Prostate gland (tissue), 2 donors: ENCODE measurements around the gene FURIN. TPM values are rescaled to one million over a fixed set of nuclear protein-coding genes. Genes with fewer than 3 reads are reported as not detected.
A peak's percentile ranks its signal among the peaks of the same experiment; 100 is the strongest.

Source experiments
- DNase-seq: peaks from one replicate; pipeline ENCODE4 v3.0.0-alpha.2; 2019; ENCODE audit warnings: low spot score
- H3K27ac ChIP-seq, 2 donors: fragments of 200-600 bp; sonication (generic); 2 replicates each; pipeline ENCODE4 v1.5.1; 2017 to 2019
- H3K27me3 ChIP-seq: fragments of 200-600 bp; sonication (generic); replicated peaks from 2 replicates; pipeline ENCODE4 v1.5.1; 2019; ENCODE audit not compliant: insufficient read depth
- H3K36me3 ChIP-seq, 2 donors: fragments of 200-600 bp; sonication (generic); 1 replicate in 1 of 2; 2 replicates in 1 of 2; pipeline versions ENCODE4 v1.5.1 to v1.8.1; 2017 to 2019
- H3K4me1 ChIP-seq: fragments of 200-600 bp; sonication (generic); replicated peaks from 2 replicates; pipeline ENCODE4 v1.5.1; 2019
- H3K4me3 ChIP-seq, 2 donors: fragments of 200-600 bp; sonication (generic); 2 replicates each; pipeline ENCODE4 v1.5.1; 2017 to 2019
- H3K9me3 ChIP-seq: fragments of 200-600 bp; sonication (generic); 2 replicates; pipeline ENCODE4 v1.5.1; 2017
- POLR2A ChIP-seq: fragments of 450-650 bp; IDR thresholded peaks from one replicate; pipeline ENCODE4 v1.6.1; 2016; ENCODE audit warnings: antibody characterized with exemption, mild to moderate bottlenecking
- POLR2AphosphoS5 ChIP-seq: sonication (generic); formaldehyde crosslinking; IDR thresholded peaks from one replicate; pipeline ENCODE4 v1.6.1; 2017; ENCODE audit warnings: antibody characterized with exemption
- WGBS: methylation state at CpG from one replicate; pipeline ENCODE4 v1.1.5; 2018; 5-methylcytosine and 5-hydroxymethylcytosine counted together
- intact Hi-C: fragments of 100-400 bp; cut with DNase I; formaldehyde crosslinking; loops from one replicate; pipeline ENCODE4 v1.14.2; 2022
- total RNA-seq, 2 donors: library from RNA; depleted of rRNA; stranded (reverse); fragments of >200 nt; gene quantifications; one replicate each; pipeline ENCODE4 v1.1.0, GENCODE V29; 2016
- TF ChIP-seq, protein P1 (sequence below), 4 experiments: fragments of 200-600 bp in 2 of 4; fragments of 450-650 bp in 2 of 4; sonication (generic) in 2 of 4; IDR thresholded peaks; 1 replicate in 3 of 4; 2 replicates in 1 of 4; pipeline ENCODE4 v1.5.1; 2016 to 2019; ENCODE audit warnings: antibody characterized with exemption in 4 of 4, mild to moderate bottlenecking in 2 of 4, moderate library complexity in 2 of 4

FURIN gene
- total RNA-seq, 2 donors from 2014 or later = 92.8 to 154 TPM

DNA sequence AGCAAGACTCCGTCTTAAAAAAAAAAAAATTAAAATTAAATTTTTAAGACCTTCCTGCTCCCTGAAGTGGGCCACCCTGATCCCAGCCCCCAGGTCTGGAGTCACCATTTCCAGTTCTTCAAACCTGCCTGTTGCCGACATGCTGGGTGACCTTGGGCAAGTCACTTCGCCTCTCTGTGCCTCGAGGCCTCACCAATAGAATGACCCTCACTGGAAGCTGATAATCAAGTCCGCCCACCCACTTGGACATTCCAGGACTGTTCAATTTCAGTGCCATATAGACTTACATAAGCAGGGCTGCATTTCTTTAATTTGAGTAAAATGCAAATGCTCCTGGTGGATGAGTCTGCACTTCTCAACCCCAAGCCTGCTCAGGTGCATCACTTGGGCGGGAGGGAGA is 39.3 kb upstream of the FURIN start:
- no peak overlapping the region for H3K4me3 ChIP-seq
- H3K4me1 ChIP-seq = no peaks in the 10 kb centered on the region
- H3K27me3 ChIP-seq = no peaks in the 10 kb centered on the region
- H3K27ac ChIP-seq = no peak overlapping the region
- H3K36me3 ChIP-seq = no peaks in the 10 kb centered on the region
- H3K9me3 ChIP-seq = no peaks in the 10 kb centered on the region
- TF ChIP-seq POLR2AphosphoS5 (no peak), POLR2A (no peak)
- TF ChIP-seq, protein P1, sequence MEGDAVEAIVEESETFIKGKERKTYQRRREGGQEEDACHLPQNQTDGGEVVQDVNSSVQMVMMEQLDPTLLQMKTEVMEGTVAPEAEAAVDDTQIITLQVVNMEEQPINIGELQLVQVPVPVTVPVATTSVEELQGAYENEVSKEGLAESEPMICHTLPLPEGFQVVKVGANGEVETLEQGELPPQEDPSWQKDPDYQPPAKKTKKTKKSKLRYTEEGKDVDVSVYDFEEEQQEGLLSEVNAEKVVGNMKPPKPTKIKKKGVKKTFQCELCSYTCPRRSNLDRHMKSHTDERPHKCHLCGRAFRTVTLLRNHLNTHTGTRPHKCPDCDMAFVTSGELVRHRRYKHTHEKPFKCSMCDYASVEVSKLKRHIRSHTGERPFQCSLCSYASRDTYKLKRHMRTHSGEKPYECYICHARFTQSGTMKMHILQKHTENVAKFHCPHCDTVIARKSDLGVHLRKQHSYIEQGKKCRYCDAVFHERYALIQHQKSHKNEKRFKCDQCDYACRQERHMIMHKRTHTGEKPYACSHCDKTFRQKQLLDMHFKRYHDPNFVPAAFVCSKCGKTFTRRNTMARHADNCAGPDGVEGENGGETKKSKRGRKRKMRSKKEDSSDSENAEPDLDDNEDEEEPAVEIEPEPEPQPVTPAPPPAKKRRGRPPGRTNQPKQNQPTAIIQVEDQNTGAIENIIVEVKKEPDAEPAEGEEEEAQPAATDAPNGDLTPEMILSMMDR (IDR thresholded peaks at IDR 0.05) = no peak
- no peak for DNase-seq
- intact Hi-C loops = no loop called here
- WGBS = 90% methylated on average over 6 of the region's 6 CpGs

GRCh38 chr15:90829942-90830440 is 38.4 kb upstream of the FURIN start:
- Histone ChIP-seq H3K4me3 (no peak overlapping the region), H3K36me3 (no peaks in the 10 kb centered on the region), H3K27me3 (no peaks in the 10 kb centered on the region), H3K27ac (peak overlapping the region; percentile 25 to 30), H3K4me1 (no peaks in the 10 kb centered on the region), H3K9me3 (no peaks in the 10 kb centered on the region)
- WGBS = 33% methylated on average over 15 of the region's 15 CpGs
- TF ChIP-seq POLR2AphosphoS5 (peak; percentile 84), POLR2A (no peak)
- intact Hi-C loops = no loop called here
- DNase-seq = peak; percentile 51

DNA sequence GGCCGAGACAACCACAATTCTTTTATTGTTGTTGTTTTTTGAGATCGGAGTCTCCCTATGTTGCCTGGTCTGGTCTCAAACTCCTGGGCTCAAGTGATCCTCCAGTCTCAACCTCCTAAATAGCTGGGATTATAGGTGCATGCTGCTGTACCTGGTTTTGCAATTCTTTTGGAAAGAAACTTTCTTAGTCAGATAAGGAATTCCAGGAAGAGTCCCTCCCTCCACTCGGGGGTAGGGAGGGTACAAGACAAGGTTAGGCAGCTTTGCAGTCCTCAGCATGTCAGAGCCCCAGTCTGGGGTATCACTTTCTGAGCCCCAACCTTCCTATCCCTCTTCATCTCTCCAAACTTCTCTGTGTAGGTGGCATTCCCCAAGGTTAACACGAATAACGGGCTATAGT is 33.8 kb upstream of the FURIN start:
- intact Hi-C loops = no loop called here
- no peaks in the 10 kb centered on the region for H3K27me3 ChIP-seq
- no peaks in the 10 kb centered on the region for H3K9me3 ChIP-seq
- H3K4me1 ChIP-seq = no peaks in the 10 kb centered on the region
- no peak for TF ChIP-seq POLR2A
- TF ChIP-seq, protein P1 (IDR thresholded peaks at IDR 0.05) = no peak
- 70% methylated on average over 5 of the region's 5 CpGs for WGBS
- no peak overlapping the region for H3K27ac ChIP-seq
- no peaks in the 10 kb centered on the region for H3K36me3 ChIP-seq
- no peak overlapping the region for H3K4me3 ChIP-seq
- no peak for DNase-seq

GRCh38 chr15:90836296-90836871 is 32.0 kb upstream of the FURIN start:
- H3K27ac ChIP-seq = no peak overlapping the region
- H3K9me3 ChIP-seq = no peaks in the 10 kb centered on the region
- intact Hi-C loops = no loop called here
- H3K4me3 ChIP-seq = no peak overlapping the region
- TF ChIP-seq POLR2AphosphoS5 = no peak
- no peak for TF ChIP-seq POLR2A
- TF ChIP-seq, protein P1 (IDR thresholded peaks at IDR 0.05) = no peak
- no peaks in the 10 kb centered on the region for H3K27me3 ChIP-seq
- H3K36me3 ChIP-seq = no peaks in the 10 kb centered on the region
- DNase-seq = no peak
- H3K4me1 ChIP-seq = no peaks in the 10 kb centered on the region
- WGBS = 76% methylated on average over 7 of the region's 7 CpGs

GRCh38 chr15:90837094-90837493 is 31.3 kb upstream of the FURIN start:
- intact Hi-C loops = no loop called here
- 86% methylated on average over 11 of the region's 11 CpGs for WGBS

More at GRCh38 chr15:90837094-90837493, 31.3 kb upstream of the FURIN start:
- no peaks in the 10 kb centered on the region for H3K4me1 ChIP-seq
- H3K9me3 ChIP-seq = no peaks in the 10 kb centered on the region
- no peak overlapping the region for H3K27ac ChIP-seq
- no peaks in the 10 kb centered on the region for H3K36me3 ChIP-seq
- H3K4me3 ChIP-seq = no peak overlapping the region
- no peak for DNase-seq
- no peaks in the 10 kb centered on the region for H3K27me3 ChIP-seq
- TF ChIP-seq, protein P1 (IDR thresholded peaks at IDR 0.05) = no peak
